ENCODE results near the gene TMEM132C. TPM values are rescaled to one million over a fixed set of nuclear protein-coding genes. Genes with fewer than 3 reads are reported as not detected.
"Not testable (repeated sequence)": the region's sequence is repeated elsewhere in the genome, so short reads cannot be mapped to it uniquely, and the experiment has no call there.

Gene TMEM132C
- total RNA-seq, 1 experiment from 2014 or later = not detected

- no peak for DNase-seq (ENCODE audit: low read depth)
Observed at GRCh38 chr12:128551266-128551665, 284.3 kb downstream of the TMEM132C start.

DNA sequence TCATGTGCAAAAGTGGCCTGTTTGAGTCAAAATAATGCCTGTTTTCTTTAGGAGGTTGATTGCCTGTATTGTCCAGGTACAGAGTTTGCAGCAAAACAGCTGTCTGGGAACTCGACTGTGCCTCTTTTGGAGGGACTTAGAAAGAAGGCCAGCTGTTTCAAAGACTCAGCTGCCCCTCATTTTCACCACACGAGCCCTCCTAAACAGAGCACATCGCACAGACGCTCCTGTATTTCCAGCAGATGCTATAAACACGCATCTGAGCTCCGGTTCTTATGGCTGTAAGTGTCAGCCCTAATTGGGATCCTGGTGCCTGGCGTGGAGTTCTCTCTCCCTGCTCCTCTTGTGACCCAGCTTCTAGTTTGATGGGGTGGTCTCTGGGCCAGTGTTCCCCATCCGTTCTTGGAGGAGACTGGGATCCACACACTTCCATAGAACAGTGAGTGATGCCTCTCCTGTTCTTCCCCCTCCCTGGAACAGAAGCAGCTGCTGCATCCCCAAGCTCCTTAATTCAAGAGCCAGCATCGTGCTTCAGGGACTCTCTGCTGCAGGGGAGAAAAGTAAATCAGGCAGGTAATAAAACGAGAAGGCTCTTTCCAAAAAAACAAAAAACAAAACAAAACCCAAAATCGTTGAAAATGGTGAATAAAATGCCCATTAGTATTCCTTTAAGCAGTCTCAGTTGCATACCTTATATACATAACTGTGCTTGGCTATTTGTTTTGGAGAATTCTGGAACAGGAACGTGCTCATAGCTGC, 287.8 kb downstream of the TMEM132C start:
- DNase-seq (ENCODE audit: low read depth) = no peak

DNA sequence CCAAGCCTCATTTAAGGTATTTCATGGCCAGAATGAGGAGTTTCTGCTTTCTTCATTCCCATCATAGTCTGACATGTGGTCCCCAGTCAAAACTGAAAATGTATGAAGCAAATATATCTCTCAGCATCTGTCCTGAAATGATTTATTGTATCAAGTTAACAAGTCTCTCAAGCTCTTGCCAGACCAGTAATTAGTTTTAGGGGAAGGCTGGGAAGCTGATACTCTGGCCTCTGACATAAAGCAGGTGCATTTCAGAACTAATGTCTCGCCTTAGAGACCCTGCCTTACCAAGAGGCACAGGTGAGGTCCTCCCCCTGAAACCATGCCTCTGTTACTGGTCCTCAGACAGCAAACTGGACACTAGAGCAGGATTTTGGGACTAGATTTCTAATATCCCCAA, 290.3 kb downstream of the TMEM132C start:
- no peak for DNase-seq (ENCODE audit: low read depth)

GRCh38 chr12:128564956-128565355, 298.0 kb downstream of the TMEM132C start:
- DNase-seq (ENCODE audit: low read depth) = no peak

GRCh38 chr12:128567730-128568129, 300.8 kb downstream of the TMEM132C start:
- no peak for DNase-seq (ENCODE audit: low read depth)

DNA sequence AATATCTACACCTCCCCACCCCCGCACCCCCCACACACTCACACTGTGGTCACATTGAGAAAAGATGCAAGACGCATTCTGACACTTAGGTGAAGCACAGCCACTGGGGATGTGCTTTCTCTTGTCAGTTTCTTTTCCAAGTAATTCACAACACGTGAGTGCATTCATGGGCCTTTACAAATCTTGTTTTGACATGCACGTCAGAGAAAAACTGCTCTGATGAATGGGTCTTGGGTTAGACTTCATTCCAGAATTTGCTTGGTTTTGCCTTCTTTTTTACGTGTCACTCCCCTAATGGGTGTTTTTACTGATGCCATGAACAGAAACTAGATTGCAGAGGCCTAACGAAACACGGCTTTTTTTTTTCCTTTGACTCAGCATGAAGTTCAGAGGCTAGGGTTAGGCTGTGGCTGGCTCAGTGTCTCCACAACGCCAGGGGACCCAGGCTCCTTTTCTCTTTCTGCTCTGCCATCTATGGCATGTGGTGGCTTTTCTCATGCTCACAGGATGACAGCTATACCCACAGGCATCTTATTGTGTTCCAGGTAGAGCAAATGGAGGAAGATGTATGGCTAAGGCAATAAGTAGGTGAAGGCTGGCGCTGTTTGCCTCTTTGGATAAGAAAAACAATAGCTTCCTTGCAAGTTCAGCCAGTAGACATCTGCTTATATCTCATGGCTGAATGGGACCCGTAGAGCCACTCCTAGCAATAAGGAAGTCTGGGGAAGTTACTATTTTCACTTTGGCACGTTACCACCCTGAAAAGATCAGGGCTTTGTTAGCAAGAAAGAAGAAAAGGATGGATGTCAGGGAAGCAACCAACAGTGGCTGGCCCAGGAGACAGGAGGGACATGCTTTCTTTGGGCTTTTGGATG, 303.5 kb downstream of the TMEM132C start:
- DNase-seq (ENCODE audit: low read depth) = no peak

- DNase-seq (ENCODE audit: low read depth) = no peak
Observed at GRCh38 chr12:128571906-128572810, 305.2 kb downstream of the TMEM132C start.

- no peak for DNase-seq (ENCODE audit: low read depth)
Observed at GRCh38 chr12:128573907-128574306, 306.9 kb downstream of the TMEM132C start.

- no peak for DNase-seq (ENCODE audit: low read depth)
Observed at GRCh38 chr12:128578045-128578444, 311.1 kb downstream of the TMEM132C start.

GRCh38 chr12:128581321-128581761, 314.4 kb downstream of the TMEM132C start:
- DNase-seq (ENCODE audit: low read depth) = no peak

DNA sequence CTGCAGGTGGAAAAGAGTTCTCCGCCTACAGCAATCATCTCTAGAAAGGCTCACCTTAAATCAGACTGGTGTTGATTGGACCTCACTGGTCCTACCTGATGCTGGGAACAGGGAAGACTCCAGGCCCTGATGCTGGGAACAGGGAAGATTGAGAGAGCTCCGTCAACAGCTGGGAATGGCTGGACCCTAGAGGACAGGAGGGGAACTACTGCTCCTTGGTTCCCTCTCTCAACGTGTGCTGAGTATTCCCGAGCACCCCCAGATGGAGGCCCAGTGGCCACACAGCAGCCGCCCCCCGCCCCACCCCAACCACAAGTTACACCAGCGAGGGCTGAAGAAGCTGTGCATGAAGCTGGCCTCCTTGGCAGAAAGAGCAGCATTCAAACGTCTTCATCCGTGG, 316.5 kb downstream of the TMEM132C start:
- DNase-seq (ENCODE audit: low read depth) = no peak

GRCh38 chr12:128586451-128587029, 319.6 kb downstream of the TMEM132C start:
- DNase-seq (ENCODE audit: low read depth) = no peak

- DNase-seq (ENCODE audit: low read depth) = no peak
Observed at GRCh38 chr12:128587918-128588317, 320.9 kb downstream of the TMEM132C start.

DNA sequence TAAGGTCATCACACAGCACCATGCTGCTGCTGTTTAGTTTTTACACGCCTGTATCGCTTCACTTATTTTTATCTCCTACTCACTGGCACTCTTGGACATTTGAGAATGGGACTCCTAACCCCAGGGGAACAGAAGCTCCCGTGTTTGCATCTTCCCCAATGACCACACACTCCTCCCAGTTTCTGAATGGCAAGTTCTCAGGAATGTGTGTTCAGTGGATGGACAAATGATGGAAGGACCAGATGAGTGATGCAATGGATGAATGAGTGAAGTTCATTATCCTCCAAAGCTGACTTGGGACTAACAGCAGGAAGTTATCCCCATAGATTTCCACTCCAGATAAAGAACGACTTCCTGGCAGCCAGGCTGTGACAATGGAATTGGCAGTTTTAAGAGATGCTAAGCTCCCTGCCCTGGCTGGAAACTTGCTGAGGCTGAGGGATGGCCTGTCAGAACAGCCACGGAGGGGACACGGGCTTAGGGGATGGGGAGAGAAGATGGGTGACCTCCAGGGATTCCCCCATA, 325.3 kb downstream of the TMEM132C start:
- DNase-seq (ENCODE audit: low read depth) = no peak

DNA sequence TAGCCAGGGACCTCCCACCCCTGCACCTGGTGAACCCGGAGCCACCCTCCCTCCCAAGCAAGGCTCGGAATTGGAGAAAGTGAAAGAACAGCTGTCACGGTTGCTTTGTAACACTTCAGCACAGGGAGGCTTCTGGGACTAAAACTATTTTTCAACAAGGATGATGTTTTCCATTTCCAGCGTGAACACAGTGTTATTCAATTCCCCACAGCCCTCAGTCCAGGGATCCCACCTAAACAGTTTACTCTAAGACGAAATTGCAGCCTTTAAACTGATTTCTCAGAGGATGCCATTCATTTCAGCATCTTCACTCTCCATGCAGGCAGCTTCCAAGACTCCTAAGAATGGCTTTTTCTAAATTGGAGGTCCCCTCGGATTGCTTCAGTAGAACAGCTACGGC, 327.6 kb downstream of the TMEM132C start:
- no peak for DNase-seq (ENCODE audit: low read depth)

GRCh38 chr12:128595609-128596008, 328.6 kb downstream of the TMEM132C start:
- no peak for DNase-seq (ENCODE audit: low read depth)

- DNase-seq (ENCODE audit: low read depth) = no peak
Observed at GRCh38 chr12:128600886-128601285, 333.9 kb downstream of the TMEM132C start.

DNA sequence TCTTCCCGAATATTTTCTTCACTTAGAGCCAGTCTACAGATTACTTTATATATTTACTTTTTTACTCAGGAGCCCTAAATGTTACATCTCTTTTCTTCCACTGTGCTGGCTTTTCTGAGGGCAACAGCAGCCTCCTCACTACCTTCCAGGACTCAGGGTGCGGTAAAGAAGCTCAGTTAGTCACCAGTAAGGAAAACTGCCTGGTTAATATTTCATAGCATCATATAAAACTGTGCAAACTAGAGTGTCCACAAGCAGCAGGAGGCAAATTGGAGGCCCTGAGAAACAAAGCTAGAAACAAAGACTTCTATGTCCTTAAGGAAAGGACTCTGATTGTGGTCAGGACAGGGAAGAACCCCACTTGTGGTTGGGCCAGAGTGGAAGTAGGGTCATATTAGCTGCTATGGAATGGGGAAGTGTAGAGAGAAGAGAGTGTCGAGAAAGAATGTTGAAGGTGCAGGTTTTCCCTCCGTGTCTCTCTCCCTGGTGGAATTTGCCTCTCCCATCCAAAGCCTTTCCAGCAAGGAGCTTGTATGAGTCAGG, 336.7 kb downstream of the TMEM132C start:
- DNase-seq (ENCODE audit: low read depth) = no peak

DNA sequence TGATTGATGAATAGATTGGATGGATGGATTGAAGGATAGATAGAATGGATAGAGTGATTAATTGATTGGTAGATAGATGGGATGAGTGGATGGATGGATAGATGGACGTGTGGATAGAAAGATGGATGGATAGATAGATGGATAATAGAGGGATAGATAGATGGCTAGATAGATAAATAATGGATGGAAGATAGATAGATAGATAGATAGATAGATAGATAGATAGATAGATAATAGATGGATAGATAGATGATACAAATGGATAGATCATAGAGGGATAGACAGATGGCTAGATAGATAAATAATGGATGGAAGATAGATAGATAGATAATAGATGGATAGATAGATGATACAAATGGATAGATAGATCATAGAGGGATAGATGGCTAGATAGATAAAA, 337.2 kb downstream of the TMEM132C start:
- not testable (repeated sequence) for DNase-seq (ENCODE audit: low read depth)

DNA sequence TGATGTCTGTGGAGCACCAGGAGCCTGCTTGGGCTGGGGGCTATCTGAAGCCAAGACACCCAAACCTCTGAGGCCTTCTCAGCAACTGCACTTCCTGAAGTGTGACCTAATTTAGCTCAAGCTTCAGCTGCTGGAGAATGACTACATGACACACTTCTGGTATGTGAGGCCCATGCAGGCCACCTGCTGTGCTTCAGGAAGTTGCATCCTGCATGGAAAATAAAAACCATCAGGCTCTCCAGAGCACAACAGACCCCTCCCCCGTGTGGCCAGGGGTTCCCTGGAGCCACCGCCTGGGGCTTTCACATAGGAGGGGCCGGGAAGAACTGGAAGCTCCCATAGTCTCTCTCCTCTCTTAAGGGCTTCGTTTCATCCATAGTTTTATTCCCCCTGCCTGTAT, 339.1 kb downstream of the TMEM132C start:
- DNase-seq (ENCODE audit: low read depth) = no peak

DNA sequence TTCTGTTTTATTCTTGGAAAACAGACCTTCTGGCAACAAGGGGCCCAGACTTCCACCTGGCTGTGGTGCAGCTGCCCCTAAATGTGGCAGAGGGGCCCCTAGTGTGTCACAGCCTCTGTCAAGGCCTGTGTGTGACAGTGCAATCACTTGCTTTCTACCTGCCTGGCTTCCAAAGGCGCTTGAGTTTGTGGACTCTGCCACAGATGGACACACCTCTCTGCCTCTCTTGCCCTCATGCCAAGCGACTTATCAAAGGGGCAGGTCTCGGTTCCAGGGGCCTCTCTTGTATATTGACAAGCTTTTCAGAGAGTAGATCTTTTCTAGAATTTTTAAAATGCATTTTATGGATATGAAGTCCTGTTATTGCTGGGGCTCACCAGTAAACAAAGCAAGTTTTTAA, 339.6 kb downstream of the TMEM132C start:
- DNase-seq (ENCODE audit: low read depth) = no peak
